ENCODE data around the gene SRPK2. TPM values are rescaled to one million over a fixed set of nuclear protein-coding genes. Genes with fewer than 3 reads are reported as not detected.

The SRPK2 gene
- total RNA-seq, 5 donors from 2014 or later (not counting 1 experiment from before 2014, with no cell fraction given): 41.6 to 71.4 (median 46.9) TPM

GRCh38 chr7:105319578-105319977, 69.1 kb downstream of the SRPK2 start:
- Mint-ChIP-seq H3K27me3 (no peaks in the 10 kb centered on the region), H3K27ac (no peak overlapping the region), H3K4me1 (peaks cover 45 to 66% (median 58%) of the 10 kb centered on the region in 3 donors), H3K4me3 (peak overlapping the region in 2 of 3 donors; percentile 13 to 30), H3K36me3 (peaks cover 16% of the 10 kb centered on the region), H3K9me3 (no peaks in the 10 kb centered on the region)
- no peak overlapping the region for H3K27ac ChIP-seq (ENCODE audit: low read length)
- ChIA-PET POLR2A (interaction anchor here (0.6 to 0.7 kb wide), 4 partner anchors 131 to 689 kb away, joined by 3 to 5 read pairs (median 4); no protein-coding TSS in a partner anchor), CTCF (interaction anchor here in 1 of 2 donors (0.6 to 0.7 kb wide), 4 partner anchors 12 to 568 kb away, joined by 4 to 5 read pairs (median 4); no protein-coding TSS in a partner anchor)
- H3K4me3 ChIP-seq (ENCODE audit: control insufficient read depth in 1 of 2, extremely low read depth in 1 of 2, low read length in 1 of 2): no peak overlapping the region
- no peaks in the 10 kb centered on the region for H3K27me3 ChIP-seq (replicated peaks in 1 of 2; ENCODE audit: control insufficient read depth in 2 of 2, extremely low read depth in 1 of 2, insufficient read depth in 2 of 2, low read length in 1 of 2)
- H3K4me1 ChIP-seq (ENCODE audit: control insufficient read depth in 1 of 2, extremely low read depth in 1 of 2, insufficient read depth in 2 of 2, low read length in 2 of 2): peaks cover 0 to 6% of the 10 kb centered on the region in 2 experiments
- WGBS (ENCODE audit: insufficient coverage): 96% methylated on average over 7 of the region's 10 CpGs
- DNase-seq (no peak), ATAC-seq (replicated peaks in 1 of 4) (no peak)
- H3K36me3 ChIP-seq (ENCODE audit: control insufficient read depth in 2 of 2, extremely low read depth in 1 of 2, insufficient read depth in 1 of 2, low read length in 1 of 2): no peaks in the 10 kb centered on the region
- no peaks in the 10 kb centered on the region for H3K9me3 ChIP-seq

- WGBS (ENCODE audit: insufficient coverage): 100% methylated on average over 1 of the region's 2 CpGs
- Histone ChIP-seq H3K27me3 (replicated peaks in 1 of 2; ENCODE audit: control insufficient read depth in 2 of 2, extremely low read depth in 1 of 2, insufficient read depth in 2 of 2, low read length in 1 of 2) (no peaks in the 10 kb centered on the region), H3K36me3 (ENCODE audit: control insufficient read depth in 2 of 2, extremely low read depth in 1 of 2, insufficient read depth in 1 of 2, low read length in 1 of 2) (no peaks in the 10 kb centered on the region), H3K4me3 (ENCODE audit: control insufficient read depth in 1 of 2, extremely low read depth in 1 of 2, low read length in 1 of 2) (no peak overlapping the region), H3K27ac (ENCODE audit: low read length) (no peak overlapping the region), H3K9me3 (no peaks in the 10 kb centered on the region), H3K4me1 (ENCODE audit: control insufficient read depth in 1 of 2, extremely low read depth in 1 of 2, insufficient read depth in 2 of 2, low read length in 2 of 2) (no peaks in the 10 kb centered on the region)
- ChIA-PET POLR2A (interaction anchor here in 1 of 2 donors (0.7 kb wide), 1 partner anchor 289 kb away, joined by 4 read pairs; no protein-coding TSS in a partner anchor), CTCF (interaction anchor here in 1 of 2 donors (0.5 to 0.6 kb wide), 2 partner anchors 11 to 177 kb away, joined by 3 to 7 read pairs; no protein-coding TSS in a partner anchor)
- no peaks in the 10 kb centered on the region for H3K9me3 Mint-ChIP-seq
- ATAC-seq (replicated peaks in 1 of 4): no peak
- H3K36me3 Mint-ChIP-seq: peaks cover 6% of the 10 kb centered on the region
- H3K27ac Mint-ChIP-seq: no peak overlapping the region
- DNase-seq: no peak
- no peak overlapping the region for H3K4me3 Mint-ChIP-seq
- no peaks in the 10 kb centered on the region for H3K27me3 Mint-ChIP-seq
- peaks cover 22 to 54% (median 53%) of the 10 kb centered on the region in 3 donors for H3K4me1 Mint-ChIP-seq
Measured at GRCh38 chr7:105316578-105317344, 72.0 kb downstream of the SRPK2 start.

GRCh38 chr7:105315357-105315756, 73.4 kb downstream of the SRPK2 start:
- H3K27me3 ChIP-seq (replicated peaks in 1 of 2; ENCODE audit: control insufficient read depth in 2 of 2, extremely low read depth in 1 of 2, insufficient read depth in 2 of 2, low read length in 1 of 2): no peaks in the 10 kb centered on the region
- Mint-ChIP-seq H3K4me1 (peaks cover 14 to 53% (median 52%) of the 10 kb centered on the region in 3 donors), H3K36me3 (no peaks in the 10 kb centered on the region), H3K4me3 (no peak overlapping the region), H3K9me3 (no peaks in the 10 kb centered on the region), H3K27ac (no peak overlapping the region), H3K27me3 (no peaks in the 10 kb centered on the region)
- CTCF ChIA-PET: interaction anchor here in 1 of 2 donors (0.6 kb wide), 1 partner anchor 89 kb away, joined by 14 read pairs; no protein-coding TSS in a partner anchor
- peaks cover 0 to 1% of the 10 kb centered on the region in 2 experiments for H3K4me1 ChIP-seq (ENCODE audit: control insufficient read depth in 1 of 2, extremely low read depth in 1 of 2, insufficient read depth in 2 of 2, low read length in 2 of 2)
- no peak overlapping the region for H3K4me3 ChIP-seq (ENCODE audit: control insufficient read depth in 1 of 2, extremely low read depth in 1 of 2, low read length in 1 of 2)
- no peaks in the 10 kb centered on the region for H3K9me3 ChIP-seq
- ATAC-seq (replicated peaks in 1 of 4) (no peak), DNase-seq (no peak)
- POLR2A ChIA-PET: interaction anchor here in 1 of 2 donors (0.6 kb wide), 1 partner anchor 272 kb away, joined by 3 read pairs; no protein-coding TSS in a partner anchor
- no peaks in the 10 kb centered on the region for H3K36me3 ChIP-seq (ENCODE audit: control insufficient read depth in 2 of 2, extremely low read depth in 1 of 2, insufficient read depth in 1 of 2, low read length in 1 of 2)
- WGBS (ENCODE audit: insufficient coverage): 100% methylated on average over 1 of the region's 2 CpGs
- H3K27ac ChIP-seq (ENCODE audit: low read length): no peak overlapping the region

- H3K27me3 ChIP-seq (replicated peaks in 1 of 2; ENCODE audit: control insufficient read depth in 2 of 2, extremely low read depth in 1 of 2, insufficient read depth in 2 of 2, low read length in 1 of 2): no peaks in the 10 kb centered on the region
- H3K4me1 Mint-ChIP-seq: peaks cover 54 to 68% (median 68%) of the 10 kb centered on the region in 3 donors
- peak; percentile 39 to 59 (median 48) for ATAC-seq (replicated peaks in 1 of 4)
Measured at GRCh38 chr7:105309235-105310169, 79.2 kb downstream of the SRPK2 start.

GRCh38 chr7:105307163-105307672, 81.5 kb downstream of the SRPK2 start:
- no peaks in the 10 kb centered on the region for H3K36me3 Mint-ChIP-seq
- no peaks in the 10 kb centered on the region for H3K9me3 Mint-ChIP-seq
- Histone ChIP-seq H3K36me3 (ENCODE audit: control insufficient read depth in 2 of 2, extremely low read depth in 1 of 2, insufficient read depth in 1 of 2, low read length in 1 of 2) (no peaks in the 10 kb centered on the region), H3K27ac (ENCODE audit: low read length) (no peak overlapping the region), H3K4me1 (ENCODE audit: control insufficient read depth in 1 of 2, extremely low read depth in 1 of 2, insufficient read depth in 2 of 2, low read length in 2 of 2) (peaks cover 10 to 15% of the 10 kb centered on the region in 2 experiments), H3K27me3 (replicated peaks in 1 of 2; ENCODE audit: control insufficient read depth in 2 of 2, extremely low read depth in 1 of 2, insufficient read depth in 2 of 2, low read length in 1 of 2) (no peaks in the 10 kb centered on the region), H3K9me3 (no peaks in the 10 kb centered on the region), H3K4me3 (ENCODE audit: control insufficient read depth in 1 of 2, extremely low read depth in 1 of 2, low read length in 1 of 2) (no peak overlapping the region)
- ChIA-PET CTCF (interaction anchor here in 1 of 2 donors (0.6 to 1.0 kb wide), 2 partner anchors 79 to 108 kb away, joined by 3 to 4 read pairs; no protein-coding TSS in a partner anchor), POLR2A (interaction anchor here in 1 of 2 donors (0.6 kb wide), 1 partner anchor 281 kb away, joined by 6 read pairs; no protein-coding TSS in a partner anchor)
- H3K27ac Mint-ChIP-seq: peak overlapping the region in 1 of 2 donors; percentile 55
- DNase-seq: no peak
- H3K27me3 Mint-ChIP-seq: no peaks in the 10 kb centered on the region
- no peak for ATAC-seq (replicated peaks in 1 of 4)
- no CpG with 5 or more reads among the region's 3 CpGs for WGBS (ENCODE audit: insufficient coverage)
- H3K4me1 Mint-ChIP-seq: peaks cover 60 to 73% (median 69%) of the 10 kb centered on the region in 3 donors
- peak overlapping the region in 1 of 3 donors; percentile 54 for H3K4me3 Mint-ChIP-seq

More at GRCh38 chr7:105309235-105310169, 79.2 kb downstream of the SRPK2 start:
- POLR2A ChIA-PET: interaction anchor here (0.5 to 0.6 kb wide), 4 partner anchors 17 to 1528 kb away, joined by 3 to 5 read pairs (median 4); no protein-coding TSS in a partner anchor
- H3K27ac Mint-ChIP-seq: peak overlapping the region; percentile 24 to 34
- H3K27me3 Mint-ChIP-seq: no peaks in the 10 kb centered on the region
- Histone ChIP-seq H3K27ac (ENCODE audit: low read length) (no peak overlapping the region), H3K4me3 (ENCODE audit: control insufficient read depth in 1 of 2, extremely low read depth in 1 of 2, low read length in 1 of 2) (no peak overlapping the region), H3K36me3 (ENCODE audit: control insufficient read depth in 2 of 2, extremely low read depth in 1 of 2, insufficient read depth in 1 of 2, low read length in 1 of 2) (no peaks in the 10 kb centered on the region), H3K4me1 (ENCODE audit: control insufficient read depth in 1 of 2, extremely low read depth in 1 of 2, insufficient read depth in 2 of 2, low read length in 2 of 2) (peaks cover 10 to 15% of the 10 kb centered on the region in 2 experiments), H3K9me3 (no peaks in the 10 kb centered on the region)
- no peaks in the 10 kb centered on the region for H3K9me3 Mint-ChIP-seq
- DNase-seq: peak in 1 of 35 experiments; percentile 17
- H3K4me3 Mint-ChIP-seq: peak overlapping the region in 1 of 3 donors; percentile 19
- no peaks in the 10 kb centered on the region for H3K36me3 Mint-ChIP-seq
- CTCF ChIA-PET: interaction anchor here in 1 of 2 donors (0.5 kb wide), 1 partner anchor 175 kb away, joined by 3 read pairs; no protein-coding TSS in a partner anchor
- WGBS (ENCODE audit: insufficient coverage): no CpG with 5 or more reads among the region's 2 CpGs
